HG02642 (cell line): ENCODE results near the gene ITGA8.
"Not testable (repeated sequence)": the region's sequence is repeated elsewhere in the genome, so short reads cannot be mapped to it uniquely, and the experiment has no call there.

Experiments used
- ATAC-seq: cut with Tn5 transposase; IDR thresholded peaks from one replicate; pipeline ENCODE4 v1.9.1; 2021; ENCODE audit warnings: mild to moderate bottlenecking; ENCODE audit not compliant: unreplicated experiment, poor library complexity

Gene ITGA8

DNA sequence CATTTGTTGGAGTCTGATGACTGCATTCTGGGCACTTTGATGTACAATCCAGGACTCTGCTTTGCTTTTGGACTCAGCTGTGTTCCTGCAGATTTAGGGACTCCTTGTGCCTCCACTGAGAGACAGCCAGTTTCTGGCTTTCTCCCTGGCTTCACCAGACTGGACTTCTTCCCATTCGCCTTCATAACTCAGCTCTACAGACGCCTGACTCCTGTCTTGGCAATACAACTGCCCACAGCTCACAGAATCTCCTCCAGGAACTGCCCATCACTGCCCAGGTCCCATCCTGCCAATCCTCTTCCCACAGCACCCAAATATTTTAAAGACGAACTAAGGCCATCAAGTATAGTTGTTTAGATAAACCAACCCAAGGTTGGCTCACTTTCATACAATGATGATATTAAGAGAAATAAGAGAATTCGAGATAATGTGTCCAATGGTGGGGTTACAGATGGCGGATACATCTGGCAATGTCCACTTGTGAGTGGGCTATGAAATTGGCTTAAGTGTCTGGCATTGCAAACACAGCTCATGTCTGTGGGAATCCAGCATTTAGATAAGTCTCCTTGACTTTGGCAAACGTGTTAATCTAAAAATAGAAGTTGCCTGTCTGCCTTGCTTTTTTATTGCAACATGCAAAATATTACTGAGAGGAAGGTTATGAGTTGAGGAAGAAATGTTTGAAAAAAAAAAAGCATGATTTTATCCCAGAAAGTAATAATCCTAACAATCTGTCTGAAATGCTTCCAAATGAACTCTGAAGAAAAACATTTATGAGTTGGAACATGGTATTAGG lies 95.1 kb downstream of the ITGA8 start:
- no peak for ATAC-seq

DNA sequence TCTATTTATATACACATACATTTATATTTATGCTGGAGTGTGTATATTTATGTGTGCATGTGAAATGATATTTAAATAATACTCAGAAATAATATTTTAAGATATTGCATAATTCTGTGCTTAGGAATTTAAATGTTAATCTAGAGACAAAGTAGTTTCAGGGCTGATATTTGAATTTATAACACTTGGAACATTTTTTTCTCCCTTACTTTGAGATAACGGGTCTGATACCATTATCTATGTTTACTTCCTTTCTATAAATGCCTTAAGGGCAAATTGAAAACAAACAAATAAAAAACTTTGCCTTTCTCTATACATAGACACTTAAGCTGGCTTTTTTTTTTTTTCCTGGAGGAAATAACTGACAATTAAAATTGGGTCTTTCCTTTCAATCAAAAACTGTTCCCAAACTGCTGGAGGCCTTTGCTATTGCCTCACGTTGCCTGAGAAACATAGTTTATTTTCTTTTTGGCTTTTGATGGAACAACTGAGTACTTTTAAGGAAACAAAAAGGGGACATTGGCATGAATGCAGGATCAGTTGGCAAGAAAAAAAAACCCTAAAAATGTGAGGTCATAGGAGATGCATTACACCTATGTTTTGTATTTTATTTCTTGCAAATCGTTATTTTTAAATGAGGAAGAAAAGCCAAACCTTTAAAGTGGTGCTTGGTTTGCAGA lies 98.7 kb downstream of the ITGA8 start:
- ATAC-seq = no peak

- no peak for ATAC-seq
Observed at GRCh38 chr10:15620337-15620736, 99.4 kb downstream of the ITGA8 start.

DNA sequence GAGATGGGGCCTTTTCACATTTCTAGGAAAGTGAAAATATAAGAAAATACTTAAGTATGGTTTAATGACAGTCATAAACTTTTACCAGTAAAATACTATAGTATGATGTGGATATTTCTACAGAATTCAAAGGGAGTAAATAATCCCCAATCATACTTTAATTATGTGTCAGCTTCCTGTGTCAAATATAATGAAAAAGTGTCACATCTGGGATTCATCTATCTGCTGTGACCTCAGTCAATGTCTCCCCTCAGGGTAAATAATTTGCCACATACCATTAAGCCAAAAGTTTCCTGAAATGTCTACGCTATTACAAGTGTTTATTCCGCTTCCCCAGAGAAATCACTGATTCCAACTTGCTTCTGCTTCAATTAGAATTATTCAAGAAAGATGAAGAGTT lies 110.5 kb downstream of the ITGA8 start:
- no peak for ATAC-seq

DNA sequence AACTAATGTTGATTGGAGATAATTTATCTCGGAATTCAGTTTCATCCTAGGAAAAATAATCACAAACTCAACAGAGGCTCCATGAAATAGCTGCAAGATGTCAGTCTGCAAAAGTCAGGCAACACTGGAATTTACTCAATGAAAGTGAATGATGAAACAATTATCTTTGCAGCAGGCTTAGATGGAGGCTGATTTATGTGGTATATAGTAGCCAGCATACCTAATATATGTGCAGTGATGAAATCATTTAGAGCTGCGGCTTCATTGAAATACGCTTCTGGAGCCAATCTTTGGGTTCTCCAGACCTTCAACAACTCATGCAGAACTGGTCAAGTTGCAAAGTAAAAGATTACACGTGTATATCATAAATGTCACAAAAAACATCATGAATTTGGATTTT lies 113.3 kb downstream of the ITGA8 start:
- no peak for ATAC-seq

- no peak for ATAC-seq
Observed at GRCh38 chr10:15605740-15606369, 113.9 kb downstream of the ITGA8 start.

- no peak for ATAC-seq
Observed at GRCh38 chr10:15603446-15604011, 116.2 kb downstream of the ITGA8 start.

DNA sequence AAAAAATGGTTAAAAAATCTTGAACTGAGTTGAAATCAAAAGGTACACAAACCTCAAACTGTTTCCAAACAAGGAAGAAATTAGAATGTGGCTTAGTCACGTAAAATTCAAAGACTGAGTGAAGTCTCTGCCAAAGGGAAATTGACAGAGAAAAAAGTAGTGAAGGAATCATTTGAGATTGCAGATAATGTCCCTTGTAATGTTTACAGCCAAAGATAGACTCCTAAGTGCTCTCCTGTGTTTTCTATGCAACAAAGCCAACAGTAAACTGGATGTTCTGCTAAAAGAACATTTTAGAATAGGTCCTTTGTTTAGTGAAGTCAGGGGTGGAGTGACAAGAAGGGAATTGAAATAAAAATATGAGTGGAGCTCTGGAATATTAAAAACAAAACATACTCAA lies 117.9 kb downstream of the ITGA8 start:
- no peak for ATAC-seq

DNA sequence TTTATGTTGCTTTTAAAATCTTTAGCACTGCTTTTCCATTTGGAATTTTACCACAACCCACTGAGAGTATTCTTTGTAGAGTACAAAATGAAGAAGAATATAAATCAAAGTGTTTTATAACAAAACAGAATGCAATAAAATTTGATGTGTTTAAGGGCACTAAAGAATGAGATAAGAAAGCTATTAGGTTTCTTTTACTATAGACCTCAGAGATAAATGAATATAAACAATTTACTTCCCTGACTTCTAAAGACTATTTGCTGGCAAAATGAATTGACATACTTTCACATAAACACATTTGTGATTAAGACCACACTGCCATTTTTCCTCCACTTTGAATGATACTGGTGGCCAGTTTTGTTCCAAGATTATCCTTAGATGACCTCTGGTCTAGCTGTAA lies 124.5 kb downstream of the ITGA8 start:
- no peak for ATAC-seq

- ATAC-seq = no peak
Observed at GRCh38 chr10:15591937-15592336, 127.8 kb downstream of the ITGA8 start.

DNA sequence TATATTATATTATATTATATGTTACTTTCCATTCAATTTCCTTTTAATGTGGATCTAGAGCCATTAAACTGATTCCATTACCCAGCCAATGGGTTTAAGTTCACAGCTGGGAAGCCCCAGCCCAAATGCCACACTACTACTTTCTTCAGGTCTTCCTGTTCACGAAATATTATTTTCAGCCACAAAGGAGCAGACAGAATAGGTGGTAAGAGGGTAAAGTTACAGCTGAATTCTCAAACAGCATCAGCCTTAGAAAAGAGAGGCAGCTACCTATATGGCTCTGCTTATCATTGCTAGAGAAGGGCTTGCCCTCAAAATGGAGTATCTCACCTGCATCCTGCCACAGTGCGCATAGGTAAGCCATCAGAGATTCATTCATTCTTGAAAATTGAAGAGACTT lies 128.3 kb downstream of the ITGA8 start:
- no peak for ATAC-seq

- no peak for ATAC-seq
Observed at GRCh38 chr10:15588635-15589508, 130.8 kb downstream of the ITGA8 start.

- no peak for ATAC-seq
Observed at GRCh38 chr10:15588151-15588550, 131.6 kb downstream of the ITGA8 start.

DNA sequence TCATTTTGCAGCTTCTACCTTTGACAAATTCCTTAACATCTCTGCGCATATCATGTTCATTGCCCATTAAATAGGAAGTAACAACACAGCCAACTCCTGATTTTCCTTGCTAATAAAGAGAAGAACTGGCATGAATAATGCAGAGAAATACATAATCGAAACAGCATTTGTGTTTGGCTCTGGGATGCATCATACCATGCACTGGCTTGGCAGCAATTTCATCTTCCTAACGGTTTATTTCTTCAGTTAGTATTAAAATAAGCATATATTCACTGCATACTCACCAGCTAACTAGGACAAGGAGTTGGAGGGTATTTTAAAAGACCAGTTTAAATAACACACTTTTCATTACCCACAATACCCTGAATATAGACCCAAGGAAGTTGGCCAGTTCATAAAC lies 132.5 kb downstream of the ITGA8 start:
- ATAC-seq = no peak

DNA sequence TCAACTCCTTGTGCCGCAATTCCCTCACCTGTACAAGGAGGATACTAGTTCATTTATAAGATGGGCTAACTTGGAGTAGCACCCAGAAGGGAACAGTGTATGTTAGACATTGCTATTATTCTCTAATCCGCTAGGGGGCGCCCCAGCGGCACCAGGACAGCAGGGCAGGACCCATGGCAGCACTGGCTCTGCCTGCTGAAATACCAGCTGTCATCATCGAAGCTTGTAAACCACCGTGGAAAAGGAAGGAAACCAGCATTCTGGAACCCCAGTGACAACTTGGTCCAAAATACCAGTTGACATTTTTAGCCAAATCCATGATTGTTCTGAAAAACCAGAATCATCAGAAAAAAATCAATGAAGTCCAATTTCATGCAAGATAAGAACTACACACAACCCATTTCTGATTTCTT lies 134.4 kb downstream of the ITGA8 start:
- ATAC-seq = peak; percentile 79

GRCh38 chr10:15582972-15583371 lies 136.8 kb downstream of the ITGA8 start:
- not testable (repeated sequence) for ATAC-seq

- no peak for ATAC-seq
Observed at GRCh38 chr10:15579605-15580004, 140.1 kb downstream of the ITGA8 start.

DNA sequence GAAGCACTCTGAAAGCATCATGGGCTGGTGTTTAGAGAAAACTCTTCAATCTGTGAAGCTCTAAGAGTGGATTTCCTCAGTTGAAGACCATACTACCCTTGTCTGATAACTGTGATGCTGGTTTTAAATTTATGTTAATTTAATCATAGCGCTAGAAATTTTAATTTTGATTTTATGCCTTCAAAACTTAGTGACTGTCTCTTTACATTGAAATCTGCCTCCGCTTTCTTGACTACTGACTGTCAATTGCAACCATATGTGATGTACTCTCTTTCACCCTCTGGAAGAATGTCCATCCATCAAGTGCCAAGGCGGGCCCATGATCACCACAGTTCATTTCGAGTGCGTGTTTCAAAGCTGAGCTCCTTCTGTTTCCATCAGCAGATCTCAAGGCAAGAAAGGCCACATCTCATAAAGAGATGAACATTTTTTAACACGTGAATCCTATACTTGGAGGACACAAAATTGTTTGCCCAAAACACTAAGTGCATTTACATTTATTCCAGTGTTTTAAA lies 147.1 kb downstream of the ITGA8 start:
- ATAC-seq = no peak

DNA sequence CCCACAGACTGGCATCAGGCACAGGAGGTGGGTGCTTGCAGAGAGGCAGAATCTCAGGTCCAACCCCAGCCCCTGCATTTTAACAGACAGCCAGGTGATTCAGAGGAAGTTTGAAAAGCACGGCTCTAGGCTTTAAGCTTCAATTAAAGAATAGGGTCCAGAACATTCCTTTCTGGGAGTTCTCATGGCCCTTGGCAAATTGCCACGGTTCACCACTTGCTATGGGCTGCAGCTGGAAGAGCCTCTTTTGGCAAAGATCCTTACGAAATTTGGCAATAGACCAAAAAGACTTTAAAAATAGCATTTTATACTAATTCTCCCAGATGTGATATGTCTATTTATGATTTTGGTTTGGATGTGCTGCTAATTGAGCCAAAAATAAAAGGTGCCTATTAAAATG lies 148.1 kb downstream of the ITGA8 start:
- no peak for ATAC-seq

DNA sequence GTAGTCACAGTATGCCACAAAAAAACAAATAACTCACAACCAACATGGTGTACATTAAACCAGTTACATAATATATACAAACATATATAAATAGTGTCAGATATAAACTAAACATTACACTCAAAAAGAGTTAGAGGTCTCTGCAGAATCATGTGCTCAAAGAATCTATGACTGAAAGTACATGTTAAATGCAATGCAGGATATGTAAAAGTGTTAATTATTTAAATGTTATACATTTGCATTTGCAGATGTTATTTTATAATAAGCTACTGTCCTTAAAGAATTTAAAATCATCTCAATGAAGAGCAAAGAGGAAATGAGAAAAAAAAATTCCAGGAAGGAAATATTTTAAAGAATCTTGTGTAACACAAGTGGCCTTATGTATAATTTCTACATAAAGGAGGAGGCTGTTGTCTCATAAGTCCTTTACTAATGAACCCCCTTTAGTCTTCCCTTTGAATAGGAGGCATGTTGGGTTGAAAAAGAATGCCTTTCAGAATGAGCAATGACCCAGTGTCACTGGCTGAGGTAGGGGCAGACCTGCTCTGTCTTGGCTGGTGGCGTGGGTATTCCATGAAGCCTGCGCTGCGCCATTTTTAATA lies 148.9 kb downstream of the ITGA8 start:
- ATAC-seq = no peak
